Measurements from ENCODE around the gene CYP21A2.

Gene CYP21A2

DNA sequence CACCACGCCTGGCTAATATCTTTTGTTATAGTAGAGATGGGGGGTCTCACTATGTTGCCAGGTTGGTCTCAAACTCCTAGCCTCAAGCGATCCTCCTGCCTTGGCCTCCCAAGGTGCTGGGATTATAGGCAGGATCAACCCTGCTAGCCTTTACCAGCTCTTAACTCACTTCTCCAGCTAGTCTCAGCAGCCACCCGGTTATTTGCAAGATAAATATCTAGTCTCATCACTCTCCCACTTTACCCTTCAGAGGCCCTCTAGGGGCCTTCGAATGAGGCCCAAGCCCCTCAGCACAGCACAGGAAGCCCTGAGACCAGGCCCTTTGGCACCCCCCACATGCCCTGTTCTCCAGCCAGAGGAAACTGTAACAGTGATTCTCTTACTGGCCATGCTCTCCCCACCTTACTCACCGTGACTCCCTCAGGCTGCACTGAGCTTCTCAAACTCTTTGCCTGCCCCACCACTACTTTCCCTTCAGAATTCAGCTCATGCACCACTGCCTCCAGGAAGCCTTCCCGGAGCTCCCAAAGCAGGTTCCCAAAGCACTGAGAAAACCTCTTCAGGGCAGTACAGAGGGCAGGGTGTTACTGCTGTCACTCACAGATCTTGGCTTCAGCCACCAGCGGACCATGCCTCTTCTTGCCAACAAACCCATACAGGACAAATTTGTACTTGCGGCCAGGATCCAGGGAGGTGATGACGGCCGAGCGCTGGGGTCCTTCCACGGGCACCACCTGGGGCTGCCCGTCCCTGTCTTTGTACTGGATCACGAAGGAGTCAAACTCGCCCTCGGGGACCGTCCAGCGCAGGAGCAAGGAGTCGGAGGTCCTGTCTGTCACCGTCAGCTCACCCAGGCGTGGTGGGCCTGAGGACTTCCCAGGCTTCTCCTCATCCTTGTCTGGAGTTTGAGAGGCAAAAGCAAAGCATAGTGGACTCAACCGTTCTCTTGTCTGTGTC is 45.9 kb downstream of the CYP21A2 start:
- no peak for DNase-seq (ENCODE audit: low spot score)

DNA sequence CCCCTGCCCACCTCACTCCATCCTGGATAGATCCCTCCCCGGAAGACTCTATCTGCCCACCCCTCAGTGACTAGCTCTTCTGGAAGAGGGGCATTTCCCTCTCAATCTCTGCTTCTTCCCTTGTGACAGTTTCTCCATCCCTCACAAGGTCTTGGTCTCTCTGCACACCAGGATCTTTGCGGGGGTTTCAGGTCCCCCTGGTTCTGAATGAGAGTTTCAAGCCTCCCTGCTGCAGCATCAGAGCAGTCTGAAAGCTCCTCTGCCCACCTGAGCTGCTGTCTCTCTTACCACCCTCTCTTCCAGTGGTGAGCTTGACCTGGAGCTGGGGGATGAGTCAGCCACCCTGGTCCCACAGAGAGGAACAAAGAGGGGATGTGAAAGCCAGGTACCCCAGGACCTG is 46.6 kb downstream of the CYP21A2 start:
- DNase-seq (ENCODE audit: low spot score), result no peak

DNA sequence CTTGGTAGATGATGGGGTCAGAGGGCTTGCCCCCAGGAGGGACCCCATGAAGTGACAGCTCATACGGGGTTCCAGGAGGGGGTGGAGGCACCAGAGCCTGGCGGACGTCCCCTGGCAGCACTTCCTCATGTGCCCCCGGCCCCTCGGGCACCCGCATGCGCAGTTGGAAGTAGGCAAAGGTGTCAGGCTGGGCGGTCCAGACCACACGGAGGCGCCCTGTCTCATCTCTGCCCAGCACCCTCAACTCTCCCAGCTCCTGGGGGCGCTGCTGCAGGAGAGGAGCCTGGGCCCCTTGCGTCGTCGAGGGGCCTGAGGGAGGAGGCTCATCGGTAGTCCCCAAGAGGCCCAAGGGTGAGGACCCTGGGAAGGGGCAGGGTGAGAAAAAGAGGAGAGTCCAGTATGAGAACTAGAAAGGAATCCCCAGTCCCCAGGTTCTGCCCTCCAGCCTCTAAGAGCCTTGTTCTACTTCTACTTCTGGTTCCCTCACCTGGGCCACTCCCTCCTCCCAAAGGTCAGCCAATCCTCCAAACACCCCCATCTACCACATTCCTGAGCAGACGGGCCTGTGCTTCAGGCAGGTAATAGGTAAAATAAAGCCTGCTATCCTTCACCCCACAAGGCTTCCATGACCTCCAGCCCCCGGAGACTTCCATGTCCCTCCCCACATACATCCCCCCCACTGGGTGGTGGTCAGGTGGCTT is 47.7 kb downstream of the CYP21A2 start:
- DNase-seq (ENCODE audit: low spot score), result no peak

DNA sequence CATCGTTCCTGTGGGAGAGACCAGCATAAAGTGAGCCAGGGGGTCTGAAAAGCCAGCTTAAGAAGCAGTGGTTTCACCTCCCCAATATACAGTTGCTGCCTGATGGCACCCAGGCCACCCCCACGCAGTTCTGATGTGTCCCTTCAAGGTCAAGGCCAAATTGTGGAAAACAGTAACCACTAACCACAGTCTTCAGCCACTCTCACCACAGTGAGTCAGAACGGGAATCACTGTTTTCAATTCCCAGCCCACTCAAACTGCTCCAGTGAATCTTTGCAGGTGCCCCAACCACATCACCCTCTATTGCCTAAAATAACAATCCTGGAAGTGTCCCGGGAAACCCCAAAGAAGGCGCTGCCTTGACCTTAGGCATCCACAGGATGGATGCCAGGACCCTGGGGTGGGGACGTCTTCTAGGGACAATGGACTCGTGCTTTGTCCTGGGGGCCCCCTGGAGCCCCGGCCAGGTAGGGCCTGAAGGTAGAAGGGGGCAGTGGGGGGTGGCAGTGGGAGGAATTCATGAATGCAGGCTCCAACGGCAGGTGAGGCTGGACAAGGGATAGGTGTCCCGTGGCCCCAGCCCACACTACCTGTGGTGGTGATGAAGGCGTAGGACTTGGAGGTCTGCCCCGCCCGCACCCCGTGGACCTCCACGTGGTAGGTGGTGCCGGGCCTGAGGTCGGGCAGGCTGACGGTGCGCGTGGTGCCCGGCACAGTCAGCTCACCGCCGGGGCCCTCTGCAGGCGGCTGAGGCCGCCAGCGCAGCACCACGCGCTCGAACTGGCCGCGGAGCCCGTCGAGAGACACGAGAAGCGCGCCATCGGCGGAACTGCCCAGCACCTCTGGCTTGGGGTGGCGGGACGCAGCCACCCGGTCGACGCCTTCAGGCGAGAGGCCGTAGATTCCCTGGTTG is 48.7 kb downstream of the CYP21A2 start:
- no peak for DNase-seq (ENCODE audit: low spot score)

DNA sequence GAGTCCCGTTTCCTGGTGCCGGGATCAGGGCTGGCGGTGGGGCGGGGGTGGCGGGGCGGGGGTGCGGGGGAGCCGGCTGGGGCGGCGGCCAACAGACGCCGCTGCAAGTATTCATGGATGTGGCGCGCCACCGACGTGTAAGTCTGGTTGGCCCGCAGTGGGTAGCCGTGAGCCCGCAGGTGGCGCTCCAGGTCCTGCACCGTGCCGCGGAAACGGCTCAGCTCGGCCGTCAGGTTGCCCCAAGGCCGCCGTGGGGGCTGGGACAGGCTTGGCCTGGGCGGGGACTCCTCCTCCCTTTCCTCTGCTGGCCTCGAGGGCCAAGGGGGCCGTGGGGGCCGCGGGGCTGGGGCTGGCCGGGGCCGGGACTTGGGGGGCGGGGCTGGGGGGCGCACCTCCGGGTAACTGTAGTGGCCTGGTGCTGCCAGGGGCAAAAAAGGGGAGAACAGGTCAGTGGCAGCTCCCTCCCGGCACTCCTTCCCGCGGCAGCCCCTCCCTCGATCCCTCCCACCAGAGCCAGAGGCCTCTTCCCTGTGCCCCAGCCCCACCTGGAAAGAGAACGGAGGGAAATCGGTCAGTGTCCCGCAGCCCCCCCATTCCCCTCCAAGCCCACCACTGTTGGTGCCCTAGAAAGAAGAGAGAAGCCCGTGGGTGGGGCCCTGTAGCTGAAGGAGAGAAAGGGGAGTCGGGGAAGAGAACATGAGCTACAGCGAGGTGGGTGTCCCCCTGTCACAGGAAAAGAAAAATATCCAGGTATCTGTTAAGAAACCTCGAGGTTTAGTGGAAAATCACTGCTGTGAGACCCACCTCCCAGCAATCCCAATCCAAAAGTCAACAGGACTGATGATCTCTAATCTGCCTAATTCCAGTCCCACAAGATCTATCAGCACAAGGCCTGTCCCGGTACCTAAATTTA is 49.6 kb downstream of the CYP21A2 start:
- DNase-seq (ENCODE audit: low spot score), result peak; percentile 59

GRCh38 chr6:32088487-32089049 is 50.4 kb downstream of the CYP21A2 start:
- no peak for DNase-seq (ENCODE audit: low spot score)

DNA sequence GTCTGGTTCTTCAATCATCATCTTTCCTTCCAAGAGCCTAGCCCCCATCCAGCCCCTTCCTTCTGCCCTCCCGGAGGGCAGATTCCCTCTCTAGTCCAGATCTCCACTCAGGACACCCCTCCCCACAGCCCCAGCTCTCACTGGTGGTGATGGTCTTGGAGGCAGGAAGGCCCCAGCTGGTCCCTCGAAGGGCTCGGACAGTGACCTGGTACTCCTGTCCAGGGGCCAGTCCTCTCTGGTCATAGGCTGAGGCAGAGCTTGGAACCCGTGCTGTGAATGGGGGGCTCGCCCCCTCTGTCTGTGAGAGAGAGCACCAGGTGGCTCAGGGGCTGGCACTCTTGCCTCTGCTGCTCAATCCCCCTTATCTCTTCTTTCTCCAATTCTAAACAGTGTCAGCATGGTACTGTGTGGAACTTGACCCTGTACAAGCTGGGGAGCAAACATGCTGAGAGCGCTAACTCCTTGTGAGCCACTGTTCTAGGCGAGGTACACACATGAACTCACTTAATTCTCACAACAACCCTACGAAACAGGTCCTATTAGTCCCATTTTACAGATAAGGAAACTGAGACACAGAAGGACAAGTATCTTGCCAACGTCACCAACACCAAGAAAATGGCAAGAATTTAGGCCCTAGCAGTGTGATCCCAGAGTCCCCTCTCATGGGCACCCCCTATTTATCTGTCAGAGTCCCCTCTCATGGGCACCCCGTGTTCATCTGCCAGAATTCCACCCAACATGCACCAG is 51.0 kb downstream of the CYP21A2 start:
- DNase-seq (ENCODE audit: low spot score), result no peak
